Colonic mucosa (tissue), 4 donors: ENCODE results near the gene PFKM. TPM values are rescaled to one million over a fixed set of nuclear protein-coding genes. Genes with fewer than 3 reads are reported as not detected.
A peak's percentile ranks its signal among the peaks of the same experiment; 100 is the strongest.

Experiments
- DNase-seq: peaks from one replicate; pipeline ENCODE4 v3.0.0-alpha.2; 2020
- H3K27ac ChIP-seq: fragments of 200-600 bp; one replicate; pipeline ENCODE4 v1.8.0; 2021
- H3K27me3 ChIP-seq: fragments of 200-600 bp; one replicate; pipeline ENCODE4 v1.8.0; 2021
- H3K36me3 ChIP-seq: fragments of 200-600 bp; one replicate; pipeline ENCODE4 v1.8.0; 2021
- H3K4me1 ChIP-seq: fragments of 200-600 bp; one replicate; pipeline ENCODE4 v1.8.0; 2021; ENCODE audit warnings: mild to moderate bottlenecking
- H3K4me3 ChIP-seq: fragments of 200-600 bp; one replicate; pipeline ENCODE4 v1.8.0; 2021
- H3K9ac ChIP-seq, 2 donors: one replicate each; pipeline ENCODE4 v1.7.0; 2013; ENCODE audit warnings: control low read depth in 2 of 2, low read depth in 2 of 2, low read length in 2 of 2
- H3K9me3 ChIP-seq: fragments of 200-600 bp; one replicate; pipeline ENCODE4 v1.8.0; 2021
- CTCF ChIP-seq: fragments of 200-600 bp; IDR thresholded peaks from one replicate; pipeline ENCODE4 v1.8.0; 2022; ENCODE audit warnings: antibody characterized with exemption, mild to moderate bottlenecking
- intact Hi-C: fragments of 100-400 bp; cut with DNase I; formaldehyde crosslinking; loops from one replicate; pipeline ENCODE4 v1.14.1; 2022
- total RNA-seq, 2 donors: library from RNA; stranded (reverse); fragmentation: NEBNext Ultra II Directional in 1 of 2; extraction: Animal tissue kit (Norgen Biotek cat#: 25700) in 1 of 2; gene quantifications; one replicate each; pipeline ENCODE4 v1.2.1, GENCODE V29; 2021
- donor health status: healthy.
- donor health status: DM: no; HTN: no; CAD: no.
- donor health status: DM: no; HTN: no; CAD: no.

The PFKM gene
- total RNA-seq, 2 donors from 2014 or later, result 39.2 to 64.6 TPM

- no peak for DNase-seq
- Histone ChIP-seq H3K9me3 (no peaks in the 10 kb centered on the region), H3K9ac (peak overlapping the region; percentile 41 to 92), H3K27me3 (no peaks in the 10 kb centered on the region), H3K27ac (peak overlapping the region; percentile 87), H3K4me1 (peaks cover 4% of the 10 kb centered on the region), H3K36me3 (peaks cover 6% of the 10 kb centered on the region), H3K4me3 (peak overlapping the region; percentile 89)
- intact Hi-C loops, result no loop called here
- TF ChIP-seq CTCF, result no peak
These were observed 38.8 kb downstream of the PFKM start for GRCh38 chr12:48157889-48158370.

- DNase-seq, result no peak
- H3K4me3 ChIP-seq, result no peak overlapping the region
- no peaks in the 10 kb centered on the region for H3K27me3 ChIP-seq
- H3K27ac ChIP-seq, result no peak overlapping the region
- no peak for TF ChIP-seq CTCF
- intact Hi-C loops, result loop anchor here (10.0 kb wide), 2 partner anchors 175 to 205 kb away; no protein-coding TSS in a partner anchor
- peaks cover 4% of the 10 kb centered on the region for H3K4me1 ChIP-seq
- H3K36me3 ChIP-seq, result no peaks in the 10 kb centered on the region
- no peak overlapping the region for H3K9ac ChIP-seq
- no peaks in the 10 kb centered on the region for H3K9me3 ChIP-seq
These were observed 40.9 kb downstream of the PFKM start for GRCh38 chr12:48160046-48160445.

- no peak for DNase-seq
- intact Hi-C loops, result loop anchor here (10.0 kb wide), 2 partner anchors 176 to 206 kb away; no protein-coding TSS in a partner anchor
- Histone ChIP-seq H3K4me3 (no peak overlapping the region), H3K27me3 (no peaks in the 10 kb centered on the region), H3K4me1 (peaks cover 4% of the 10 kb centered on the region), H3K9me3 (no peaks in the 10 kb centered on the region), H3K27ac (no peak overlapping the region), H3K36me3 (no peaks in the 10 kb centered on the region), H3K9ac (no peak overlapping the region)
- TF ChIP-seq CTCF, result no peak
These were observed 41.6 kb downstream of the PFKM start for GRCh38 chr12:48160807-48161206.

- intact Hi-C loops, result loop anchor here (10.0 kb wide), 2 partner anchors 178 to 208 kb away; no protein-coding TSS in a partner anchor
- no peak for TF ChIP-seq CTCF
- no peak for DNase-seq
- Histone ChIP-seq H3K36me3 (no peaks in the 10 kb centered on the region), H3K4me3 (no peak overlapping the region), H3K9me3 (no peaks in the 10 kb centered on the region), H3K9ac (no peak overlapping the region), H3K27ac (no peak overlapping the region), H3K27me3 (no peaks in the 10 kb centered on the region), H3K4me1 (no peaks in the 10 kb centered on the region)
These were observed 44.1 kb downstream of the PFKM start for GRCh38 chr12:48163150-48163747.

- H3K9me3 ChIP-seq, result no peaks in the 10 kb centered on the region
- H3K9ac ChIP-seq, result no peak overlapping the region
- TF ChIP-seq CTCF, result no peak
- intact Hi-C loops, result loop anchor here (10.0 kb wide), 2 partner anchors 180 to 210 kb away; no protein-coding TSS in a partner anchor
- no peaks in the 10 kb centered on the region for H3K27me3 ChIP-seq
- DNase-seq, result no peak
- no peak overlapping the region for H3K27ac ChIP-seq
- no peak overlapping the region for H3K4me3 ChIP-seq
- H3K4me1 ChIP-seq, result no peaks in the 10 kb centered on the region
- H3K36me3 ChIP-seq, result no peaks in the 10 kb centered on the region
These were observed 45.3 kb downstream of the PFKM start for GRCh38 chr12:48164451-48164850.
